GM12892 (cell line): Measurements from ENCODE around the gene GRPR. TPM values are rescaled to one million over a fixed set of nuclear protein-coding genes. Genes with fewer than 3 reads are reported as not detected.

Source experiments
- DNase-seq: peaks from one replicate; pipeline ENCODE4 v3.0.0; 2011; ENCODE audit not compliant: insufficient read length
- FAIRE-seq: peaks from 2 replicates; lab custom pipeline; 2011; peaks lifted over from hg19 to GRCh38; lab: Jason Lieb, UNC
- POLR2A ChIP-seq: IDR thresholded peaks from 2 replicates; pipeline ENCODE4 v1.6.1; 2011; ENCODE audit warnings: low read depth, low read length, control low read depth
- POLR2AphosphoS5 ChIP-seq: IDR thresholded peaks from 2 replicates; pipeline ENCODE4 v1.6.1; 2011; ENCODE audit warnings: low read depth, low read length, control low read depth
- TAF1 ChIP-seq: IDR thresholded peaks from 2 replicates; pipeline ENCODE4 v1.6.1; 2011; ENCODE audit warnings: low read depth, mild to moderate bottlenecking, control low read depth, low read length, borderline replicate concordance
- polyA plus RNA-seq: library from polyadenylated mRNA; unstranded; fragments of >200 nt; gene quantifications from one replicate; pipeline ENCODE4 v1.2.1, GENCODE V29; 2012; ENCODE audit warnings: missing spikeins, inconsistent platforms; ENCODE audit not compliant: missing spikeins

Gene GRPR
- not detected for polyA plus RNA-seq

- FAIRE-seq (peak; percentile 96), DNase-seq (no peak)
- TF ChIP-seq TAF1 = no peak
- no peak for TF ChIP-seq POLR2AphosphoS5
- no peak for TF ChIP-seq POLR2A
Observed at GRCh38 chrX:16123222-16123786, at the start of gene GRPR. GRPR (plus strand) TSS chrX:16123565; CDS start chrX:16123954, 389 bp downstream.

- FAIRE-seq (no peak), DNase-seq (no peak)
Observed at GRCh38 chrX:16075087-16075486, 48.3 kb upstream of the GRPR start.

GRCh38 chrX:16076834-16077233 lies 46.5 kb upstream of the GRPR start:
- TF ChIP-seq POLR2AphosphoS5 (no peak), POLR2A (no peak), TAF1 (no peak)
- DNase-seq (no peak), FAIRE-seq (no peak)

More at GRCh38 chrX:16075087-16075486, 48.3 kb upstream of the GRPR start:
- TF ChIP-seq POLR2A = no peak
- no peak for TF ChIP-seq TAF1
- TF ChIP-seq POLR2AphosphoS5 = no peak

GRCh38 chrX:16077811-16078210 lies 45.6 kb upstream of the GRPR start:
- DNase-seq = no peak
- FAIRE-seq = no peak
- TF ChIP-seq POLR2A (no peak), POLR2AphosphoS5 (no peak), TAF1 (no peak)

- no peak for TF ChIP-seq POLR2A
- TF ChIP-seq POLR2AphosphoS5 = no peak
- TF ChIP-seq TAF1 = no peak
- FAIRE-seq (no peak), DNase-seq (no peak)
Observed at GRCh38 chrX:16081357-16081756, 42.0 kb upstream of the GRPR start.

GRCh38 chrX:16082470-16083085 lies 40.8 kb upstream of the GRPR start:
- TF ChIP-seq POLR2A (no peak), POLR2AphosphoS5 (no peak), TAF1 (no peak)
- DNase-seq (no peak), FAIRE-seq (peak; percentile 51)

- FAIRE-seq (no peak), DNase-seq (no peak)
- no peak for TF ChIP-seq POLR2AphosphoS5
- no peak for TF ChIP-seq POLR2A
- no peak for TF ChIP-seq TAF1
Observed at GRCh38 chrX:16087076-16087475, 36.3 kb upstream of the GRPR start.

- DNase-seq (no peak), FAIRE-seq (no peak)
- TF ChIP-seq POLR2AphosphoS5 (no peak), TAF1 (no peak), POLR2A (no peak)
Observed at GRCh38 chrX:16089086-16089485, 34.3 kb upstream of the GRPR start.

- DNase-seq (no peak), FAIRE-seq (no peak)
- TF ChIP-seq TAF1 = no peak
- TF ChIP-seq POLR2A = no peak
- no peak for TF ChIP-seq POLR2AphosphoS5
Observed at GRCh38 chrX:16096141-16096540, 27.2 kb upstream of the GRPR start.

GRCh38 chrX:16100673-16101072 lies 22.7 kb upstream of the GRPR start:
- TF ChIP-seq TAF1 (no peak), POLR2A (no peak), POLR2AphosphoS5 (no peak)
- DNase-seq = no peak
- FAIRE-seq = no peak

GRCh38 chrX:16101581-16101980 lies 21.8 kb upstream of the GRPR start:
- DNase-seq (no peak), FAIRE-seq (peak; percentile 44)
- TF ChIP-seq TAF1 = no peak
- no peak for TF ChIP-seq POLR2AphosphoS5
- TF ChIP-seq POLR2A = no peak

- TF ChIP-seq POLR2AphosphoS5 (no peak), TAF1 (no peak), POLR2A (no peak)
- FAIRE-seq (peak; percentile 51), DNase-seq (no peak)
Observed at GRCh38 chrX:16103625-16104024, 19.7 kb upstream of the GRPR start.

GRCh38 chrX:16112428-16112827 lies 10.9 kb upstream of the GRPR start:
- TF ChIP-seq TAF1 (no peak), POLR2AphosphoS5 (no peak), POLR2A (no peak)
- DNase-seq = no peak
- FAIRE-seq = peak; percentile 76
